Muscle layer of colon (tissue), 2 donors: ENCODE results near the gene E4F1.
"Not testable (repeated sequence)": the region's sequence is repeated elsewhere in the genome, so short reads cannot be mapped to it uniquely, and the experiment has no call there.

Experiments
- H3K27ac ChIP-seq: one replicate; pipeline ENCODE4 v1.7.0; 2013; ENCODE audit warnings: low read depth, mild to moderate bottlenecking, low read length, moderate library complexity
- H3K27me3 ChIP-seq, 2 donors: one replicate each; pipeline ENCODE4 v1.7.0; 2013; ENCODE audit warnings: low read length in 2 of 2, mild to moderate bottlenecking in 2 of 2; ENCODE audit not compliant: insufficient read depth in 2 of 2, control insufficient read depth in 1 of 2
- H3K36me3 ChIP-seq: one replicate; pipeline ENCODE4 v1.7.0; 2013; ENCODE audit warnings: mild to moderate bottlenecking, low read length; ENCODE audit not compliant: insufficient read depth
- H3K4me1 ChIP-seq: one replicate; pipeline ENCODE4 v1.7.0; 2013; ENCODE audit warnings: mild to moderate bottlenecking, low read length; ENCODE audit not compliant: insufficient read depth
- H3K4me3 ChIP-seq, 2 donors: one replicate each; pipeline ENCODE4 v1.7.0; 2013; ENCODE audit warnings: low read length in 2 of 2, low read depth in 1 of 2, mild to moderate bottlenecking in 1 of 2, moderate library complexity in 1 of 2
- H3K9ac ChIP-seq: one replicate; pipeline ENCODE4 v1.7.0; 2013; ENCODE audit warnings: low read length
- H3K9me3 ChIP-seq: one replicate; pipeline ENCODE4 v1.7.0; 2013; ENCODE audit warnings: mild to moderate bottlenecking, low read length
- donor health status: abdominal sarcoma.
- donor health status: Adenocarcinoma of cecum.

The E4F1 gene

DNA sequence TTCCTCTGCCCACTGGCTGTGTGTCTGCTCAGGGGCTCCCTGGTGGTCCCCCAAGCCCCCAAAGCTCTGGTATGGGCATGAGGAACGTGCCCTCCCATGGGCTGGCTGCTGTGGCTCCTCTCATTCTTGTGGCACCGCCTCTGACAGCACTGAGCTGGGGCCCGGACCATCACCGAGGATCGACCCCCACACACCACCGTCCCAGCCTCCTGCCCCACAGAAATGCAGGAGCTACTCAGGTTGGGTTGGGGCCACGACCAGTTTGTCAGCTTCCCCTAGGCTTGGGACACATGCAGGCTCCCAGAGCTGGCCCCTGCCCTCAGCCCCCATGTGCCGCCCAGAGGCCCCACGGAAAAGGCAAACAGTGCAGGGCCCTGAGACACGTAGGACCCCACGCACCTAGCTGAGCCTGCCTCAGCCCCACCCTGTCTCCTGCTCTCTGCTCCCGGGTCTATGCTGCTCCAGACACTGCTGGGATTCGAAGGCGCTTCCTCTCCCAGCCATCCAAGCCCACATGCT lies 23.7 kb upstream of the E4F1 start:
- no peaks in the 10 kb centered on the region for H3K36me3 ChIP-seq
- H3K27ac ChIP-seq = no peak overlapping the region
- H3K27me3 ChIP-seq = peaks cover 15 to 34% of the 10 kb centered on the region in 2 donors
- no peak overlapping the region for H3K4me3 ChIP-seq
- peaks cover 7% of the 10 kb centered on the region for H3K4me1 ChIP-seq
- H3K9ac ChIP-seq = no peak overlapping the region
- no peaks in the 10 kb centered on the region for H3K9me3 ChIP-seq

DNA sequence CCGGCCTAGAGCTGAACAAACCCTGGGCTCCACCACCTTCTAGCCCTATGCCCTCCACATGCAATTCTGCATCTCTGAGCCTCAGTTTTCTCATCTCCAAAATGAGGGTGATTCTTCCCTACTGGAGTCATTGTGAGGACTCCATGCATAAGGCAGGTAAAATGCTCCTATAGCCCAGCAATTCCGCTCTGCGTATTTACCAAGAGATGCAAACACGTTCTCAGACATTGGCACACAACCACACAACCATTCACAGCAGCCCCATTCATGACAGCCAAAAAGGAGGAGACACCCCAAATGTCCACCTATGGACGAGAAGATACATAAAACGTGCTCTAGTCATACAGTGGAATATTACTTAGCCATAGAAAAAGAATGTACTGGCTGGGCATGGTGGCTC lies 23.1 kb upstream of the E4F1 start:
- H3K4me1 ChIP-seq = peaks cover 10% of the 10 kb centered on the region
- H3K27ac ChIP-seq = no peak overlapping the region
- H3K9me3 ChIP-seq = no peaks in the 10 kb centered on the region
- H3K4me3 ChIP-seq = no peak overlapping the region
- peaks cover 11 to 28% of the 10 kb centered on the region in 2 donors for H3K27me3 ChIP-seq
- H3K36me3 ChIP-seq = no peaks in the 10 kb centered on the region
- H3K9ac ChIP-seq = no peak overlapping the region

DNA sequence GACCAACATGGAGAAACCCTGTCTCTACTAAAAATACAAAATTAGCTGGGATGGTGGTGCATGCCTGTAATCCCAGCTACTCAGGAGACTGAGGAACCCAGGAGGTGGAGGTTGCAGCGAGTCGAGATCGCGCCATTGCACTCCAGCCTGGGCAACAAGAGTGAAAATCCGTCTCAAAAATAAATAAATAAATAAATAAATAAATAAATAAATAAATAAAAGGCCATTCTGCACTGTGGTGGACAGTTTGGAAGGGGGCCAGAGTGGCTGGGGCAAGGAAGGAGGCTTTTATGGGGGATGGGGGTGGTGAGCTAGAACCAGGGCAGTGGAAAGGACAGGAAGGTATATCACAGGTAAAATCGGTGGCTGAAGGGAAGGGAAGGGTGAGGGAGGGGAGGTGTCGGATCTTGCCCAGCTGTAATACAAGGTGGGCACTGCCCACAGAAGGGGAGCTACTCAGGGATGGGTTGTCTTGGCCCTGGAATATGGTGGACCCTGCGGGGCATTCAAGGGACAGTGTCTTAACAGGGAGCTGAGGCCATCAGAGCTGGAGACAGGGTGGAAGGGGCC lies 20.2 kb upstream of the E4F1 start:
- H3K36me3 ChIP-seq, H3K9me3 ChIP-seq, H3K9ac ChIP-seq, H3K4me3 ChIP-seq, H3K27me3 ChIP-seq, H3K27ac ChIP-seq: not testable (repeated sequence)
- H3K4me1 ChIP-seq = peaks cover 11% of the 10 kb centered on the region

DNA sequence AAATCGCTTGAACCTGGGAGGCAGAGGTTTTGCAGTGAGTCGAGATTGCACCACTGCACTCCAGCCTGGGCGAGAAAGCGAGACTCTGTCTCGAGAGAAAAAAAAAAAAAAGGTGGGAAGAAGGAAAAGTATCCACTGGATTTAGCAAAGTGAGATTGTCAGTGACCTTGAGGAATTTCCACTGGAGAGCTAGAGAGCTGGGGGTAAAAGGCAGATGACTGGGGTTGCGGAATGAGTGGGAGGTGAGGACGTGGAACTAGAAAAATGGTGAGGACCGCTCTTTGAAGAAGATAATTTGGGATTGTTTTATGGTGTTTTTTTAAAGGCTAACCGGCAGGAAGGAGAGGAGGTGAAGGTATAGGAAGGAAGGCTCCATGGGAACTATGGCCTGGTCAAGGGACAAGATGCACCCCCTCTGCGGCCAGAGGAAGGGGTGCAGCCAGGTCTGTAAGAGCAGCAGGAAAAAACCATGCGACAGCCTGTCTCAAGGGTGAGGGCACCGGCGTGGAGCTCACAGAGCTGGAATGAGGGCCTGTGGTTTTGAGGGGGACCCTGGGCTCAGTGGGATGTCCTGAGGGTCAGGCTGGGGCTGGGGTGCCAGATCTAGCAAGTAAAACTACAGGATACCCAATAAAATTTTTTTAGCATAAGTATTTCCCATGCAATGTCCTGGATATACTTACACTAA lies 18.8 kb upstream of the E4F1 start:
- Histone ChIP-seq H3K36me3 (peaks cover 19% of the 10 kb centered on the region), H3K4me3 (peak overlapping the region; percentile 49 to 76), H3K4me1 (peaks cover 11% of the 10 kb centered on the region), H3K9ac (peak overlapping the region; percentile 4), H3K27me3 (peaks cover 0 to 2% of the 10 kb centered on the region in 2 donors), H3K27ac (peak overlapping the region; percentile 93), H3K9me3 (no peaks in the 10 kb centered on the region)

DNA sequence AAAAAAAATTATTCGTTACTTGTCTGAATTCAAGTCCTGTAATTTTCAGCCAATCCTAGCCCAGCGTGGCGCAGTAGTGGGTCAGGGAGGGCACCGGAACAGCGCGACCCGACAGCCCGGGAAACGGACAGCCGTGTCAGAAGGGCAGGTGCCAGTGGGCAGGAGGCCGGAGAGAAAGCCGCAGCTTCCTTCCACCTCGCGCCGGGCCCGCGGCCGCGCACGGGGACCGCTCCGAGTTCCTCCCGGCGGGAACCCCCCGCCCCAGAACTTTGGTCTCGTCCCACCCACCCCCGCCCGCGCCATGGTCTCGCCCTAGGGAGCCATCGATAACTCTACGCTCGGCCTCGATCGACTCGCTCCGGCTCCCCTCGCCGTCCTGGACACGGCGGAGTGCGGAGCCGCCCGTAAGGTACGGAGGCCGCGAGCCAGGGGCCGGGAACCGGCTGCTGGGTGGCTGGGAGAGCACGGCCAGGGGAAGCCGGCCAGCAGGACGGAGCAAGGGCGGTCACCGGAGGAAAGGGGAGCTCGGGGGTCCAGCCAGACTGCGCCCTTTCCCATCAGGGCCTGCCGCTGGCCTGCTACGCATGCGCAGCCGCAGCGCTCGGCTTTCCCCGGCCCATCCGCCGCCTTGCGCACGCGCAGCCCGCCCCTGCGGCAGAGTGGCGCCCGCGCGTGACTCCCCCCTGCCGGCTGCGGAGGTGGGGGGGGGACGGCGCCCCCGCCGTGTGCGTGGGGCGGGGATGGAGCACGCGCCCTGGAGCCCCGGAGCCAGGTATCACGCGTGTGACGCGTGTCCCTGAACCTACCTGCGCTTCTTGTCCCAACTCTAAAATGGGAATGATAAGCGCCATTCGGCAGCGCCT lies 18.1 kb upstream of the E4F1 start, which contains the start of gene MLST8:
Gene MLST8, plus strand, starts transcription at position 351 of the 863 bp plus-strand sequence. CDS start 632 bp downstream, outside the sequence.
- Histone ChIP-seq H3K9me3 (no peaks in the 10 kb centered on the region), H3K27me3 (no peaks in the 10 kb centered on the region), H3K36me3 (peaks cover 19% of the 10 kb centered on the region), H3K9ac (peak within 1 kb of the TSS; percentile 33), H3K4me3 (peak within 1 kb of the TSS; percentile 76 to 95), H3K27ac (peak within 1 kb of the TSS; percentile 93), H3K4me1 (peaks cover 11% of the 10 kb centered on the region)

DNA sequence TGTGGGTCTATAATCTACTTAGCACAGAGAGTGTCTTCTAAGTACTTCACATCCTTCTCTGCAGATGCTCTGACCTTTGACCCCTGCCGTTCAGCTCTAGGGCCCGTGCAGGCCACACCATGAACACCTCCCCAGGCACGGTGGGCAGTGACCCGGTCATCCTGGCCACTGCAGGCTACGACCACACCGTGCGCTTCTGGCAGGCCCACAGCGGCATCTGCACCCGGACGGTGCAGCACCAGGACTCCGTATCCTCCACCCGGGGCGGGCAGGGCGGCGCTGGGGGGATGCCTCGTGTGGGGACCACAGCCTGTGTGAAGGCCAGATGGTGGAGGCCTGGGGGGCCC lies 17.5 kb upstream of the E4F1 start:
- peaks cover 19% of the 10 kb centered on the region for H3K36me3 ChIP-seq
- peak overlapping the region; percentile 93 for H3K27ac ChIP-seq
- H3K4me3 ChIP-seq = peak overlapping the region; percentile 76 to 95
- H3K9me3 ChIP-seq = no peaks in the 10 kb centered on the region
- H3K27me3 ChIP-seq = no peaks in the 10 kb centered on the region
- H3K9ac ChIP-seq = peak overlapping the region; percentile 33
- peaks cover 11% of the 10 kb centered on the region for H3K4me1 ChIP-seq

DNA sequence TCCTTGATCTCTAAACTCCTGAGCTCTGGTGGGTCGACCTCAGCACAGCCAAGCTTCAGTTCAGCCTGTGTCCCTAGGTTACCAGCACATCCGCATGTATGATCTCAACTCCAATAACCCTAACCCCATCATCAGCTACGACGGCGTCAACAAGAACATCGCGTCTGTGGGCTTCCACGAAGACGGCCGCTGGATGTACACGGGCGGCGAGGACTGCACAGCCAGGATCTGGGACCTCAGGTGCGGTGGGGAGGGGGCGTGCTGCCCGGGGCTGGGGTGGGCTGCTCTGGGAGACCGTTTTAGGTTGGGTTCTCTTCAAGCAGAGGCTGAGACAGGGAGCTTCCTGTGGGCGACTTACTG lies 17.0 kb upstream of the E4F1 start:
- H3K9me3 ChIP-seq = no peaks in the 10 kb centered on the region

DNA sequence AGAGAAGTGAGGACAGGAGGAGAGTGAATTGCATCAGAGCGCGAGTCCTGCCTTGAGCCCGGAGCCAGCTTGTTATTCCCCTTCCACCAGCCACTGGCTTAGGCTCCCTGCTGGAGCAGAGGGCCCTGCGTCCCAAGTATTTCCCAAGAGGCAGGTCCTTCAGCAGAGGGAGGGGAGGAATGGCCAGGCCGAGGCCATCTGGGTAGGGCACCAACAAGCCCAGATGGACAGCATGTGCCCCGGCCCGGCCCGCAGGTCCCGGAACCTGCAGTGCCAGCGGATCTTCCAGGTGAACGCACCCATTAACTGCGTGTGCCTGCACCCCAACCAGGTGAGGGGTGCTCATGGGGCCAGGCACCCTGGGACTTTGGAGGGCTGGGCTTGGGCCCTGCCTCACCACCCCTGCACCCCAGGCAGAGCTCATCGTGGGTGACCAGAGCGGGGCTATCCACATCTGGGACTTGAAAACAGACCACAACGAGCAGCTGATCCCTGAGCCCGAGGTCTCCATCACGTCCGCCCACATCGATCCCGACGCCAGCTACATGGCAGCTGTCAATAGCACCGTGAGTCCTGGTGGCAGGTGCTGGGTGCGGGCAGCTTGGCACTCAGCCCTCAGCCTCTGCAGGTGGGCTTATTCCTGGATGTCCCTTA lies 16.5 kb upstream of the E4F1 start:
- Histone ChIP-seq H3K9me3 (no peaks in the 10 kb centered on the region), H3K36me3 (peaks cover 19% of the 10 kb centered on the region), H3K27me3 (no peaks in the 10 kb centered on the region), H3K4me3 (no peak overlapping the region), H3K9ac (no peak overlapping the region), H3K4me1 (peaks cover 11% of the 10 kb centered on the region), H3K27ac (no peak overlapping the region)

More for the DNA sequence above, 17.0 kb upstream of the E4F1 start:
- H3K4me3 ChIP-seq = peak overlapping the region; percentile 76 to 95
- H3K27me3 ChIP-seq = no peaks in the 10 kb centered on the region
- peaks cover 11% of the 10 kb centered on the region for H3K4me1 ChIP-seq
- peak overlapping the region; percentile 33 for H3K9ac ChIP-seq
- peaks cover 19% of the 10 kb centered on the region for H3K36me3 ChIP-seq
- no peak overlapping the region for H3K27ac ChIP-seq

DNA sequence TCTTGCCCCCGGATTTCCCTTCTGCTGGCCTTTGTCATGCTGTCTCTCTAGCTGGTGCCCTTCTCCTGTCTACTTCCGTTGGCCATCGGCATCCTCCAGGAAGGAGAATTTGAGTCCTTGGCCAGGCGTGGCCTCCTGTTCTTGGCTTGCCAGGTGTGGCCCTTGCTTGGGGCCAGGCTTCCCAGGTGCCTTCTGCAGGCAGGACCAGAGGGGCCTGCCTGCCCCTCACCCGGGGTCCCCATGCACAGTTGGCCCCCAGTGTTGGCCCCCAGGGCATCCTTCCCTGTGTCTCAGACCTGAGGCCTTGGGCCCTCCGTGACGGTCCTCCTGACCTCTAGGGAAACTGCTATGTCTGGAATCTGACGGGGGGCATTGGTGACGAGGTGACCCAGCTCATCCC lies 15.5 kb upstream of the E4F1 start:
- Histone ChIP-seq H3K27ac (no peak overlapping the region), H3K9ac (no peak overlapping the region), H3K4me1 (peaks cover 14% of the 10 kb centered on the region), H3K4me3 (no peak overlapping the region), H3K9me3 (no peaks in the 10 kb centered on the region), H3K27me3 (no peaks in the 10 kb centered on the region), H3K36me3 (peaks cover 19% of the 10 kb centered on the region)

DNA sequence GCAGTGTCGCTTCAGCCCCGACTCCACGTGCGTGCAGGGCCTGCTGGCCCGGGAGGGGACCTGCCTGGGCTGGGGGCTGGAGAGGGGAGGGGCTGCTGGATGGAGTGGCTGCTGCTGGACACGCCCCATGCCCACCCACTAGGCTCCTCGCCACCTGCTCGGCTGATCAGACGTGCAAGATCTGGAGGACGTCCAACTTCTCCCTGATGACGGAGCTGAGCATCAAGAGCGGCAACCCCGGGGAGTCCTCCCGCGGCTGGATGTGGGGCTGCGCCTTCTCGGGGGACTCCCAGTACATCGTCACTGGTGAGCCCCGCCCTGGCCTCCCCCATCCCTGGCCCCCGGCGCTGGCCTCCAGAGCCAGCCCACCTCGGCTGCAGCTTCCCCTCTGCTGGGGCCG lies 15.1 kb upstream of the E4F1 start:
- Histone ChIP-seq H3K27ac (no peak overlapping the region), H3K9me3 (no peaks in the 10 kb centered on the region), H3K9ac (no peak overlapping the region), H3K36me3 (peaks cover 19% of the 10 kb centered on the region), H3K27me3 (no peaks in the 10 kb centered on the region), H3K4me1 (peaks cover 18% of the 10 kb centered on the region), H3K4me3 (no peak overlapping the region)

DNA sequence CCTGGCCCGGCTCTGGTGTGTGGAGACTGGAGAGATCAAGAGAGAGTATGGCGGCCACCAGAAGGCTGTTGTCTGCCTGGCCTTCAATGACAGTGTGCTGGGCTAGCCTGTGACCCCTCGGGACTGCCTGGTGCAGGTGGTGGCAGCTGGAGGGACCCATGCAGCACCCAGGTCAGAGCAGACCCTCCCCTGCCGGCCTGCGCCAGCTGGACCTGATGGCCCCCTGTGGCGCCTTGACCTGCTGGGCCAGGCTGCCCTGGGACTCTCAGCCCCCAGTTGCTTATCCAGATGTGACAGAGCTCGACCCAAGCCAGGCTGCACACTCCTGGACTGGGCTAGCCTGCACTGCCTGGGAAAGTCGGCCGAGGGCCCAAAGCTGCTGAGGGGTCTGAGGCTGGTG lies 14.6 kb upstream of the E4F1 start:
- peaks cover 19% of the 10 kb centered on the region for H3K36me3 ChIP-seq
- H3K27ac ChIP-seq = no peak overlapping the region
- no peaks in the 10 kb centered on the region for H3K27me3 ChIP-seq
- peaks cover 23% of the 10 kb centered on the region for H3K4me1 ChIP-seq
- no peak overlapping the region for H3K4me3 ChIP-seq
- H3K9ac ChIP-seq = no peak overlapping the region
- no peaks in the 10 kb centered on the region for H3K9me3 ChIP-seq
